Posterior cingulate gyrus (tissue), 11 donors: ENCODE measurements around the gene GSE1.
A peak's percentile ranks its signal among the peaks of the same experiment; 100 is the strongest.

Experiments used
- DNase-seq, 10 donors: peaks; one replicate each; pipeline versions ENCODE4 v3.0.0 to v3.0.0-alpha.2; 2020 to 2021; ENCODE audit warnings: mixed read lengths in 3 of 10
- intact Hi-C: fragments of 100-400 bp; cut with DNase I; formaldehyde crosslinking; loops from one replicate; pipeline ENCODE4 v1.15.1; 2023

The GSE1 gene

DNA sequence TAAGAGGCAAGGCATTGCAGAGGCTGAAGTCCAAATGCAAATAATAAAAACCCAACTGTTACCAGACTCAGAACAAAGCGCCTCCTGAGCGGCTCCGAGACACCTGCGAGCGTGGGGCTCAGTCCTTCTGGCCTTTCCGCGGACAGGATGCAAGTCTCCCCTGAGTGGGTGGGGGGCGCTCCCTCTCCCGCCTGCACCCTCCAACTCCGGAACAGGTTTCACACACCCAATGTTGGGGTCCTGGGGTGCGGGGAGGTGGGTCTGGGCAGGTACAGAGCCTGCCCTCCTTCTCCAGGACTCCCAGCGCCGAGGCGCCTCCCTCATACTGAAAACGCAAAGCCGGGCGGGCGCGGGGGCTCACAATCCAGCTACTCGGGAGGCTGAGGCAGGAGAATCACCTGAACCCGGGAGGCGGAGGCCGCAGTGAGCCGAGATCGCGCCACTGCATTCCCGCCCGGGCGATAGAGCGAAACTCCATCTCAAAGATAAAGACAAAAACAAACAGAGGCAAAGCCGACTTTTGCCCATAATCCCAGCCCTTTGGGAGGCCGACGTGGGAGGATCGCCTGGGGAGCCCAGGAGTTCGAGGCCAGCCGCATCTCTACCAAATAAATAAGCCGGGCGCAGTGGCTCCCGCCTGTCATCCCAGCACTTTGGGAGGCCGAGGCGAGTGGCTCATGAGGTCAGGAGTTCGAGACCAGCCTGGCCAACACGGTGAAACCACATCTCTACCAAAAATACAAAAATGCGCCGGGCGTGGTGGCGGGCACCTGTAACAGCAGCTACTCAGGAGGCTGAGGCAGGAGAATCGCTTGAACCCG, 74.7 kb downstream of the GSE1 start:
- intact Hi-C loops, result no loop called here
- DNase-seq, result peak in 3 of 10 donors; percentile 65 to 76 (median 70)

DNA sequence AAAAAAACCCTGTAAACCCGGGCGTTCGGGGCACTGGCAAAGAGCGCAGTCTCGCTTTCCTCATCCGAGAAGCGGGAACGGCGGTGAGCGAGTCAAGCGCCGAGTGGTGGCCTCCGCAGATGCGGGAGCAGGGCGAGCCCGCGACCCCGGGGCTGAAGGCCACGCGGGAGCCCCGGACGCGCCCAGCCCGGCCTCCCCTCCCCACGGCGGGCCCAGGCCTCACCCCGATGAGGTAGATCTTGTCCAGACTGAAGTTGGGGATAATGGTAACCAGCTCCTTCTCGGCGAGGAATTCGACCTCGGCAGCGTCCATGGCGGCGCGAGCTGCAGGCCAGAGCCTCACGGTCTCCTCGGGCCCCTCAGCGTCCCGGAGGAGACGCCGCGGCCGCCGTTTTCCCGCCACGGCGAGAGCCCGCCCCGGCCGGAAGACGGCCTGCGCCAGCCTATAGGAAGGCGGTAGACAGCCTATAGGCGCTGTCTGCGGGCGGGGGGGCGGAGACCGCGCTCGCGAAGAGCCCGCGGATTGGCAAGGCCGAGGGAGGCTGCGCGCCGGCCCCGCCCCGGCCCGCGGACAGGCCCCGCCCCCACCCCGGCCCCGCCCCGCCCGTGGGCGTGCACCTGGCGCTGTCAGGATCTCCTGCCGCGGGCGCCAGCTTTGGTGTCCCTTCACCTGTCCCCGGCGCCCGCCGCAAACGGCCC, 75.6 kb downstream of the GSE1 start, which contains the start of gene GINS2:
Gene GINS2 (minus strand): TSS at position 369 of the 699 bp plus-strand sequence. CDS start 56 bp downstream, at position 313.
- peak; percentile 70 to 98 (median 85) for DNase-seq
- intact Hi-C loops, result no loop called here

DNA sequence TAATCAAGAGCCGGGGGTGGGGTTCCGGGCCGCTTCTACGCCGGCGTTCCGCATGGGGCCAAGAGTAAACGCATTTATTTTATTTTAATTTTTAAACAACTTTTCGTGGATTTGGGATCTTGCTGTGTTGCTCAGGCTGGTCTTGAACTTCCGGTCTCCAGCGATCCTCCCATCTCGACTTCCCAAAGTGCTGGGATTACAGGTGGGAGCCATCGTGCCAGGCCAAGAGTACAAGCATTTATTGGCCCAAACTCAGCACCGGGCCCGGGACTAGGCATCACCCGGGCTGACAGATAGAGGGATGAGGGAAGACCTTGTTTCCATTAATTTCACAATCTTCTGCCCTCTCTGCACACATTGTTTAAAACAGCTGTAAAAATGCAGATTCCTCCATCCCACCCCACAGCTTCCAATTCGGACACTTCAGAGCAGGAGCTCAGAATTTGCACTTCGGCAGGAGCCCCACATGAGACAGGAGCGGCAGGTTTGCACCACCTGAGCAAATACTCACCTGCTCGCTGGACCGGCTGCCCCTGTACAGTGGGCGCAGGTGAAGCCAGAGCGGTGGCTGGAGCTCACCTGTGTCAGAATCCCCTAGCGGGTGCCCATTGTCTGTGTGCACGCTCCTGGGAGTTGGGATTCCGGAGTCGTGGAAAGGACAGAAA, 76.3 kb downstream of the GSE1 start:
- intact Hi-C loops, result no loop called here
- DNase-seq, result peak in 3 of 10 donors; percentile 44 to 72 (median 69)

- intact Hi-C loops, result no loop called here
These were observed 76.8 kb downstream of the GSE1 start for GRCh38 chr16:85689950-85690320.

DNA sequence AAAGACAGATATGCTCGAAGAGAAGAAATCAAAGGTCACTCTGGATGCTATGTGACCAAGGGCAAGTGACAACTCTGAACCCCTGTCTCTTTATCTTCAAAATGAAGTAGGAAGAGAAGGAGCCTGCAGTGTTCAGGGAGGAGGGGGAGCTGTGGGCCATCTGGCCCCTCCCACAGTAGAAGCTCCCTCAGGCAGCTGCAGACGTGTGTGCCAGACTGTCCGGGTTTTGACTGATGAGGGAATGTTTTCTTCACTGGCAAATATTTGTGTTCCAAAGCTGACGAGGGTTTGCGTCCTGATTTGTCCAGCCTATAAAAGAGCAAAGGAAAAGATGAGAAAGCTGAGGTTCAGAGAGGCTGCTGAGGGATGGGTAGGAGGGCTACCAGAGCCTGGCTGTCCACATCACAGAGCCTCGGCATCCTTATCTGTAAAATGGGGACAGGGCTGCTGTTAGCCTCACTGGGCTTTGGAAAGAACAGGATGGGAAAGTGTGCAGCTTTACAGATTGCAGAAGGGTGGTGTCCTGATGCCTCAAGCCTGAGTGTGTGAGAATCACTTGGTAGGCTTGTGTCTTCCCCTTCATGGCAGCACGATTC, 77.4 kb downstream of the GSE1 start:
- peak in 3 of 10 donors; percentile 12 to 63 (median 13) for DNase-seq
- intact Hi-C loops, result no loop called here

More at GRCh38 chr16:85689950-85690320, 76.8 kb downstream of the GSE1 start:
- no peak for DNase-seq

DNA sequence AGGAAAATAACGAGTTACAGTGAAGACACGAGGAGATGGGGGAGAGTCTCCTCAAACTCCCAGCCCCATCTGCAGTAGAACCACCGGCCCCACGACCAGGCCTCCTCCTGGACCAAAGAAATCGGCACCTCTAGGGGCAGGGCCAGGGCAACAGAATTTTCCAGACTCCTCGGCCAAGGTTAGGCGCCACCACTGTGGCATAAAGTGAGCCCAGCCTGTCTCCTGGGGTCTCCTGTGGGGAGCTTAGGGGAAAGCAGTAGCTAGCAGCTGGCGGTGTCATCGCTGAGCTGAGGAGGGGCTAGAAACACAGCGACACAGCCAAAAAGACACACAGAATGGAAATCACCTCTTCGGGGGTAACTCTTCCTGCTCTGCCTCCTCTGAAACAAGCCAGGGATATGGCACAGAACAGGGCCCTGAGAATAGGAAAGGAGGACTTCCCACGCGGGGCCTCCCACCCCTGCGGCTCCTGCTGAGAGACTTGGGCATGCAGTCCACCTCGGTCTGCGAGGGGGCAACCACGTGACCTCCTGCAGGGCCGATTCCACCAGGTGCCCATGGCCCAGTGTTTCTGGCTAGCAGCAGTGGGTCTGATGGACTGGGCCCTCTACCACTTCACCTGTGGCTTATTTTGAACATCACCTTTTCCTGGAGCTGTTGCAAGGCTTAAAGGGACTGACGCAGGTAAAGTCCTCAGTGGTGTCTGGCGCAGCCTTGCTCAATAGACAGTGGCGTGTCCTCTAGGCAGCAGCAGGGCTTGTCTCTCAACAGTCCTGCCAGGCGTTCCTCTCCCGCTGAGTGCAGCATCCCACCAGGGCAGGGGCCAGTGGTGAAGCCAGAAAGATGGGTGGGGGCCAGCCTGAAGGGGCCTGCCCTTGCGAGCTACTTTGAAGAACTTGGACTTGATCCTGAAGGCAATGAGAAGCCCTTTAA, 82.3 kb downstream of the GSE1 start:
- DNase-seq, result peak in 3 of 10 donors; percentile 35 to 63 (median 37)

DNA sequence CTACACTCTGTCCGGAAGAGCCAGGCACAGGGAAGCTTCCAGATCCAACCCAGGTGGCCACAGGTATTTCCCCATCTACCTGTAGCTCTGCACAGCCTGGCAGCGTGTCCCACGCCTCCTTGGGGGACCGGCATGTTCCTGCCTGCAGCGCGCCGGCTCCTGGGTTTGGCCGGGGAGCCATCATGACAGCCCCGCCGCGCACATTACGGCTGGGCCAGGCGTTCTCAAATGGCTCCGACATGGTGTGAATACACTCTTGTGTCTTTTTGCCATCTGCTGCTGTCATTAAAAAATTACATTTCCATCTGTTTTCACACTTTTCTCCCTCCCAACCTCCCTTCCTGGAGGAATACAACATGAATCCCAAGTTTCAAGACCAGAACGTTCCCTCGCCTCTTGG, 83.7 kb downstream of the GSE1 start:
- peak in 6 of 10 donors; percentile 32 to 92 (median 66) for DNase-seq
- intact Hi-C loops, result no loop called here

More for the DNA sequence above, 82.3 kb downstream of the GSE1 start:
- intact Hi-C loops, result no loop called here

DNA sequence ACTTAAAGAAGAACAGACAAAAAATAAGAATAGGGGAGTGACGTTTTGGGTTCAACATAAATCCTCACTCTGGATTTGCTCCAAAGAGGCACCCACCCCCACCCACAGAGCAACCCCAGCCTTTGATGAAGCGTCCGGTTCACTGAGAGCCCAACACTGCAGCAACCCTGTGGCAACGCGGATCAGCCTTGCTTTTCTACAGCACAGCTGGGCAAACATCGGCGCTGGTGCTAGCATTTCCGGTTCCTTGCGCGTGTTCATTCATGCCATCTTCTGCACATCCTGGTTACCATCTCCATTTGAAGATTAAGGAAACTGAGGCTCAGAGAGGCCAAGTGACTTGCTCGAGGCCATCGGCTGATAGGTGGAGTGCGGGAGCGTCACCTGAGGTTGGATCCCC, 84.3 kb downstream of the GSE1 start:
- DNase-seq, result peak in 1 of 10 donors; percentile 31
- intact Hi-C loops, result no loop called here

- intact Hi-C loops, result no loop called here
These were observed 85.4 kb downstream of the GSE1 start for GRCh38 chr16:85698459-85698891.

DNA sequence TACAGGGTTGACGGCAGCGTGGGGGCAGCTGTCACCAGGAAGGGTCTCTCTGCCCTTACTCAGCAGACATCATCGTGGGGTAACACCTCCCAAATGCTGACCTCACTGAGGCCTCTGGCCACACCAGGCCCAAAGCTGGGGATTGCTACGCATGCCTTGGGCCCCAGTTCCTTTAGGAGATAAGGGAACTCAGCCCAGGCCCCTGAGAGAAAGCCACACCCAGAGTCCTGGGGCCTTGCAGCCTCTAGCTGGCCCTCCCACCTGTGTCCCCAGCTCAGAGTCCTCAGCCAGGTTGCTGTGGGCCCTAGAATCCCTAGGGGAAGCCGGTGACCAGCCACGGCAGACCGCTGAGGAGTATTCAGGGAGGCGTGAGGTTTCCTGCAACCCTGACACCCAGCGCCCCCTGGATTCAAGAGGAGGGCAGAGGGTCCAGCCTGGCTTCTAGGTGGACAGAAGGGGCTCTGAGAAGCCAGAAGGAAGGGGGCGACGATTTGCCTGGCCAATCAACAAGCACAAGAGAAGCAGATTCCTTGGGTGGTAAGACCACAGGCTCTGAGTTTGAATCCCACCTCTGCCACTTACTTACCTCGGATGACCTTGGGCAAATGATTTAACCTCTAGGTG, 85.9 kb downstream of the GSE1 start:
- intact Hi-C loops, result no loop called here
- DNase-seq, result no peak

More at GRCh38 chr16:85698459-85698891, 85.4 kb downstream of the GSE1 start:
- peak in 1 of 10 donors; percentile 59 for DNase-seq

DNA sequence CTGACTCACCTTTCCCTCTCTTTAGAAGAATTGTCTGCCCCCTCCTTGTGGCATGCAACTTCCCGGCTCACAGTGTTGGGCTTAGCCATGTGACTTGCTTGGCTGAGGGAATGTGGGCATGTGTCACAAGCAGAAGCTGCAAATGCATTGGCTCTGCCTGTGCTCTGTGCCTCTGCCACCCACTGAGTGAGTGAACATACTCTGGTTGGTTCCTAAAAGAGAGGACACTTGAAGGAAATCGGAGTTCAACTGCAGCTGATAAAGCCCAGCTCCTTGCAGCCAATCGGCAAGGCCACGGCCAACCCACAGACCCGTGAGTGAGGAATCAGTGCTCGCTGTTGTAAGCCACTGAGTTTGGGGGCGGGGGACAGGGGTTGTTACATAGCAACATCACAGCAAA, 86.5 kb downstream of the GSE1 start:
- peak in 8 of 10 donors; percentile 48 to 94 (median 66) for DNase-seq
- intact Hi-C loops, result no loop called here

DNA sequence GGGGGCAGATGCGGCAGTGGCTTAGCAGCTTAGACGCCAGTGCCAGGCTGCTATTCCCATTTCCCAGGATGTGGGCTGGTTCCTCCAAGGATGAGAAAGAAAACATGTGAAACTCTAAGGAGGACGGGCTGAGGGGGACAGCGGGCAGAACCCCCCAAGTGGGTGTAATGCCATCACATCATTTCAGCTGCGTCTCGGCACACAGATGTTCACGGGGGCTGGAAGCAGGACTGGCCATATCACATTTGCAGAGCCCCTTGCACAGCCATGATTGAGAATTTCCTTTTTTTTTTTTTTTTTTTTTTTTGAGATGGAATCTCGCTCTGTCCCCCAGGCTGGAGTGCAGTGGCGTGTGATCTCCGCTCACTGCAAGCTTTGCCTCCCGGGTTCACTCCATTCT, 90.9 kb downstream of the GSE1 start:
- intact Hi-C loops, result no loop called here
- no peak for DNase-seq

- no peak for DNase-seq
- intact Hi-C loops, result no loop called here
These were observed 92.1 kb downstream of the GSE1 start for GRCh38 chr16:85704900-85705846.

- DNase-seq, result no peak
These were observed 93.4 kb downstream of the GSE1 start for GRCh38 chr16:85706449-85707034.

GRCh38 chr16:85707528-85708095, 94.5 kb downstream of the GSE1 start:
- no peak for DNase-seq
- intact Hi-C loops, result no loop called here

More at GRCh38 chr16:85706449-85707034, 93.4 kb downstream of the GSE1 start:
- intact Hi-C loops, result no loop called here

DNA sequence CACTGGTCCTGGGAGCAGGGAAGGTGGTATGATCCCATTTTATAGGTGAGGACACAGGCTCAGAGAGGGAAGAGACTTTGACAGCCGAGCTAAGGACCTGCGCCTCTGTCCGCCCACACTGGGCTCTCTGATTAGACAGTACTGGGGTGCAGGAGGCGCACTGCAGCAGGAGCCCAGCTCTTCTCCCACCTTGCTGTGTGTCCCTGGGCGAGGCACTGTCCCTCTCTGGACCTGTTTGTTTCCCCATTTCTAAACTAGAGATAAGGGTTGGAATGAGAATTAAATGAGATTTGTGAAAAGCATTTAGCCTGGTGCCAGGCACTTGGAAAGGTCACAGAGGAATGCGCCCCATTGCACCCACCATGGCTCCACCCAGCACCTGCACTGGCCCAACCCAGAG, 95.2 kb downstream of the GSE1 start:
- intact Hi-C loops, result no loop called here
- no peak for DNase-seq
